Stomach (tissue), 4 donors: ENCODE data around the gene GAD1.

Experiments used
- POLR2A ChIP-seq, 4 donors: fragments of 450-650 bp; IDR thresholded peaks; one replicate each; pipeline ENCODE4 v1.6.1; 2016; ENCODE audit warnings: antibody characterized with exemption in 4 of 4, control low read depth in 2 of 4, mild to moderate bottlenecking in 1 of 4, moderate library complexity in 1 of 4
- TF ChIP-seq, protein P1 (sequence below), 7 experiments: fragments of 450-650 bp in 4 of 7; fragments of 200-600 bp in 3 of 7; sonication (generic) in 3 of 7; IDR thresholded peaks; one replicate each; pipeline ENCODE4 v1.5.1; 2016 to 2019; ENCODE audit warnings: antibody characterized with exemption in 7 of 7, control low read depth in 2 of 7, mild to moderate bottlenecking in 1 of 7

- TF ChIP-seq, protein P1, sequence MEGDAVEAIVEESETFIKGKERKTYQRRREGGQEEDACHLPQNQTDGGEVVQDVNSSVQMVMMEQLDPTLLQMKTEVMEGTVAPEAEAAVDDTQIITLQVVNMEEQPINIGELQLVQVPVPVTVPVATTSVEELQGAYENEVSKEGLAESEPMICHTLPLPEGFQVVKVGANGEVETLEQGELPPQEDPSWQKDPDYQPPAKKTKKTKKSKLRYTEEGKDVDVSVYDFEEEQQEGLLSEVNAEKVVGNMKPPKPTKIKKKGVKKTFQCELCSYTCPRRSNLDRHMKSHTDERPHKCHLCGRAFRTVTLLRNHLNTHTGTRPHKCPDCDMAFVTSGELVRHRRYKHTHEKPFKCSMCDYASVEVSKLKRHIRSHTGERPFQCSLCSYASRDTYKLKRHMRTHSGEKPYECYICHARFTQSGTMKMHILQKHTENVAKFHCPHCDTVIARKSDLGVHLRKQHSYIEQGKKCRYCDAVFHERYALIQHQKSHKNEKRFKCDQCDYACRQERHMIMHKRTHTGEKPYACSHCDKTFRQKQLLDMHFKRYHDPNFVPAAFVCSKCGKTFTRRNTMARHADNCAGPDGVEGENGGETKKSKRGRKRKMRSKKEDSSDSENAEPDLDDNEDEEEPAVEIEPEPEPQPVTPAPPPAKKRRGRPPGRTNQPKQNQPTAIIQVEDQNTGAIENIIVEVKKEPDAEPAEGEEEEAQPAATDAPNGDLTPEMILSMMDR (IDR thresholded peaks at IDR 0.05), result no peak
- no peak for TF ChIP-seq POLR2A (IDR thresholded peaks at IDR 0.05)
These were observed 6.6 kb downstream of the GAD1 start for GRCh38 chr2:170823088-170823897.
